ENCODE measurements around the gene LSM3.
"Not testable (repeated sequence)": the region's sequence is repeated elsewhere in the genome, so short reads cannot be mapped to it uniquely, and the experiment has no call there.

The LSM3 gene

GRCh38 chr3:14223595-14223994, 45.0 kb downstream of the LSM3 start:
- no peak for DNase-seq

DNA sequence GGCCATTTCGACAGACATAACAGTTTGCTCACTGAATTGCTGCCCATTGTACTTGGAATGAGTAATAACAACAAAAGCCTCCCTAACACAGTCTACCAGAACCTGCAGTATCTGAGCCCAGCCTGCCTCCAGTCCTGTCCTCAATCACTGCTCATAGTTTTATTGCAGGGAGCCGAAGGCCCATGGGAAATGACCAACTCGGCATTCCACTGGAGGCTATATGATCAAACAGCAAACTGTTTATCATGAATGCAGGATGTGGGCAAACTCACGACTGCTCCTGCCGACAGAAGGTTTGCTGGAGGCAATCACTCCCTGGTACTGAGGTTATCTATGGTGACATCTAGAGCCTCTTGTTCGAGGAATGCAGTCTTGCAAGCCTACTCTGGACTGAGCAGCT, 46.3 kb downstream of the LSM3 start:
- no peak for DNase-seq

DNA sequence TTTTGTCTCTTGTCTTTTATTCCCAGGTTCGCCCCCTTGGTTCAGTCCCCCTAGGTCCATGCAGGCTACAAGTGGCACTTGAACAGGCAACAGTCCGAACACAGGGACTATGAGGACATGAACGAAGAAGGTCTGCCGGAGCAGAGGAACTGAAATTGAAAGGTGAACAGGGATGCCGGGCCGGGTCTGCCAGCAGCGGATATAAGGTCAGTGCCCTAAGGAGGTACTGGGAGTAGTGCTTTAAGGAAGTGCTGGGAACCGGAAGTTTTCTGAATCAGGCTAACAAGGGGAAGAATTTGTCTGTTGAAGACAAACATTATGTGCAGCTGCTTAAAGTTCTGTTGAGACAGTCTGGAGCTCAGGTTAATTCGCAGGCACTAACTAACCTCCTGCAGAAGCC, 46.8 kb downstream of the LSM3 start:
- no peak for DNase-seq

GRCh38 chr3:14226351-14226750, 47.7 kb downstream of the LSM3 start:
- DNase-seq: not testable (repeated sequence)

DNA sequence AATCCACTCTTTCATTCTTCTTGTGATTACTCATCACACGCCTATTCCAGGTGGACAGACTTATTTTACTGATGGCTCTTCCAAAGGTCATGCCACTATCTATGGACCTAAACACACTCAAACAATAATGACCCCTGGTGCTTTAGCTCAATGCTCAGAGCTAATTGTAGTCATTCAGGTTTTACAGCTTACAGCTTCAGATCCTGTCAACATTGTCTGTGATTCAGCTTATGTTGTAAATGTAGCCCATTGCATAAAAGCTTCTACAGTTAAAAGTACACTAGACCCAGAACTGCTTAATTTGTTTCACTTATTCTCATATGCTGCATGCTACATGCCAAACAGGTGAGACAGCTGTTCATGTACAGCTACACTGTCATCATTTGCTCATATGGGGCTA, 49.2 kb downstream of the LSM3 start:
- no peak for DNase-seq

DNA sequence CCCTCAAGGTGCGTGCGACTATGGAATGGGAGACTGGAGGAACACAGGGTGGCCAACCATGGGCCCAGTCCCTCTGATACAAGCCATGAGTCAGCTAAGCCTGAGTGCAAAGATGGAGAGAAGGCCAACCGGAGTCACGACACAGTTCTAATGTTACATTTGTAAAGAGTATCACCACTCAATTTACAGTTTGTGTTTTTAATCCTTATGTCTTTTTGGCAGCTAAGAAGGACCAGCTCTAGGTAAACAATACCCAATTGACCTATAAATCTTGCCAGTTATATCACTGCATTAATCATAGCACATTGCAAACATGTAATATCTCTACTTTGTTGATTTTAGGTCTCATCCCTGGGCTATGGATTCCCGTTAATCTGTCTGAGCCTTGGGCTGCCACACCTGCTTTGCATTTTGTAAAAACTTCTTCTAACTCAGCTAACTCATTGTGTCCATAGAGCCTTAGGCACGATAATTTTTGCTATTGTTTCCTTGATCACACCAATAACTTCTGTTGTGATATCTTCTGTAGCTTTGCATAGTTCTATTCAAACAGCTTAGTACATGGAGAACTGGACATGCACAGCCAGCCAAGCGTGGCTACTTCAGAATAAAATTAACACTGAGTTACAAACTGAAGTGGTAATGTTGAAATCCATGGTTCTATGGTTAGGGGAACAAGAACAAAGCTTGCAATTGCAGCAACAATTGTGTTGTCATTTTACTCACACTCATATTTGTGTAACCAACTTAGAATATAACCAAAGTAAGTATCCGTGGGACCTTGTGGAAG, 50.3 kb downstream of the LSM3 start:
- DNase-seq: no peak

- not testable (repeated sequence) for DNase-seq
Observed at GRCh38 chr3:14229695-14230094, 51.1 kb downstream of the LSM3 start.

DNA sequence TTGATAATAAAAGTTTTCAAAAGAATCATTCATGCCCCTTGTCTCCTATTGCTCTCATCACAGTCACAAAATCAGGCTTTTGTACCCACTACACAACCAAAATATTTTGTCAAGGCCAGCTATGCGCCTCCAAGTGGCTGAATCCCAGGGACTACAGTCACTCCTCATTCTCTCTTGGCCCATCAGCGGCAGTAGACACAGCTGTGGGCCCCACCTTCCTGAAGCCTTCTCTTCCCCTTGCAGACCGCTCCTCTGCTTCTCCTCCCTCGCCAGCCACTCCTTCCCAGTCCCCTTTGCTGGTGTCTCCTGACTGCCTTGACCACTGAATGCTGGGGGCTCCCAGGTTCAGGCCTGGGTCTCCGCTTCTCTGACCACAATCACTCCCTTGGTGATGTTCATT, 52.1 kb downstream of the LSM3 start:
- no peak for DNase-seq

- DNase-seq: no peak
Observed at GRCh38 chr3:14231145-14231990, 52.8 kb downstream of the LSM3 start.

DNA sequence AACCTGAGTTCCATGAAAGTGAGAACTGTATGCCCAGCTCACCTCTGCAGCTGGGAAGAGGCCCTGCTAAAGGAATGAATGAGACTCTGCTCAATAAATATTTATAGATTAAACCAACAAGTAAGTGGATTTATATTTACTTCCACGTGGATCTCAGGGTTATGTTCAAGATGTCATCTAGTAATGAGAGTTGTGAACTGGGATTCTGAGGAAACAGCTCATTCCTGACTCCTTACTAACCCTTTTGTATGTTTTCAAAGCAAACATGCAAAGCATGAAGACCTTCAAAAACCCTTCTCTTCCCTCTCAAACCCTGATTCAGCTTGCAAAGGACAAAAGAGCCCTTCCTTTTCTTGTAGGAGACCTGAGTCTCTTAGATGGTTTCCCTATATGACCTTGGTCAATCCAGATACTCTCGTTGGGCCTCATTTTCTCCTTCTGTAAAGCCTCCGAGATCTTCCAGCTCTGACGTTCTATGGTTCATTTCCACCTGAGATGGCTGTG, 53.4 kb downstream of the LSM3 start:
- DNase-seq: no peak

DNA sequence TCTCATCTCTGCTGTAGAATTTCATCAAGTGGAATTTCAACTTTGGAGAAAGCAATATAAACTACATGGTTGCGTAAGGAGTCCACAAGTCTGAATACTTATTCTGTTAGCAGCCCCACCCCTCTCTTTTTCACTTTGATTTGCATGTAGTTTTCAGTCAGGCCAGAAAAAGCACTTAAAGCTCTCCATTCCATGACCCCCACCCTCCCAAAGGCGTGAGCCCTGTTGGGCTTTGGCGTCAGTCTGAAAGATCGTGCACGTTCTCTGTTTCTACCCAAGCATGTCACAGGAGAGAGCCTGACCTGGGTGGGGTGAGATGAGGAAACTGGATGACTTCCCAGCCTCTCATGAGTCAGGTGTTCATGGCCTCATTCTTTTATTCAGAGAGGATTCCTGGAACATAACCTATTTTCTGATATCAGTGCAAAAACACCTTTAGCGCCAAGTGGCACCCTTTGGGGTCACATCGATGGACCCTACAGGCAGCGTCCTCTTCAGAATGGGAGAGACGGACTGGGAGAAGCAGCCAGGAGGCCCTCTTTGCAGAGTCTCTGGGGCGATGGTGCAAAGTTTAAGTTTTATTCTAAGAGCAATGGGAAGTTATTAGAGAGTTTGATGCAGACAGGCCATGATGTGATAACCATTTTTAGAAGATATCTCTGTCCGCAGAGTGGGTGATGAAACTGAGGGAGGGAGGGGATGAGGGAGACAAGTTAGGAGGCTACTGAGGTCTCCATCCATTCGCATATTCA, 55.8 kb downstream of the LSM3 start:
- DNase-seq: no peak

DNA sequence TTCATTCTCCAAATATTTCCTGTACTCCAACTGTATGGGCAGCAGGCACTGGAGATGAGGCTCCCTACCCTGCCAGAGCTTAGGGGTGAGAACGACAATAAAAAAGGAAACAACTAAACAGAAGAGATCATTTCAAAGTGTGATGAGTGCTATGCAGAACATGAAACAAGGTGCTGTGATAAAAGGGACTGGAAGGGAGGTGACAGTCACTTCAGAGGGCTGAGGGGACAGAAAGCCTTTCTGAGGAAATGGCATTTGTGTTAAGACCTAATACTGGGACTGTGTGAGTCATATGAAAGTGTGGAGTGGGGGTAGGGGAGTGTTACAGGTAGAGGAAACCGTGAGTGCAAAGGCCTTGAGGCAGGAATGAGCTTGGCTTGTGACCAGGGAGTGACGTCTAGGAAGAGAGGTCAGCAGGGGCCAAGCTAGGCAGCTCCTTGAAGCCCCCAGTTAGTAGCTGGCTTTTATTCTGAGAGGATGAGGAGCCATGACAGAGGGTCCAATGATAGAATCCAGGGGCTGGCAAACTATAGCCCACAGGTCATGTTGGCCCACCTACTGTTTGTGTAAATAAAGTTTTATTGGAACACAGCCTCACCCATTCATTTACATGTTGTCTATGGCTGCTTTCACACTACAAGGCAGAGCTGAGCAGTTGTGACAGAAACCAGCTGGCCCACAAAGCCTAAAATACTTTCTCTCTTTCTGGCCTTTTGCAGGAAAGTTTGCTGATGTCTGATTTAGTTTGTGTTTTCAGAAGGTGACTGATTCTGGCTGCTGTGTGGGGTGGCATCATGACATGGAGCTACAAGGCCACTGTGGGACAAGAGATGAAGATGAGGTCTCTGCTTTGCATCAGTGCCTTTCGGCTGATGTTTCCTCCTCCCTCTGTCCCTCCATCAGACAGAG, 56.6 kb downstream of the LSM3 start:
- DNase-seq: no peak

- no peak for DNase-seq
Observed at GRCh38 chr3:14235912-14236295, 57.3 kb downstream of the LSM3 start.

- no peak for DNase-seq
Observed at GRCh38 chr3:14236902-14237301, 58.3 kb downstream of the LSM3 start.

- no peak for DNase-seq
Observed at GRCh38 chr3:14237457-14237856, 58.8 kb downstream of the LSM3 start.

- no peak for DNase-seq
Observed at GRCh38 chr3:14238356-14238755, 59.7 kb downstream of the LSM3 start.

DNA sequence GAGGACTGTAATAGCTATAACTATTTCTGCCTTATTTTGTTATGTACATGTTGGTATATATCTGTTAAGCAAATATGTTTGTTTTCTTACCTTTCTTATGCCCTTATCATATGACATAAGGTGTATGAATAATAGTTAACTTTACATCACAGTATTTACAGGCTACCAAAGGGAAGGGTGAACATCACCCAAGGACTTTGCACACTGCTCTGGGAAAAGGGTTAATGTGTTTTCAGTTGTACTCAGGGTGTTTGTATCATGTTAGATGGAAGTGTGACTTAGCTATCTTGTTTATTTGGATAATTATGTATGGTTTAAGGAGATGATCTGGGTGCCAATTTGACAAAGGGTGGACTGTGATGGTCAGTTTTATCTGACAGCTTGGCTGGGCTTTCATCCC, 60.3 kb downstream of the LSM3 start:
- DNase-seq: no peak

DNA sequence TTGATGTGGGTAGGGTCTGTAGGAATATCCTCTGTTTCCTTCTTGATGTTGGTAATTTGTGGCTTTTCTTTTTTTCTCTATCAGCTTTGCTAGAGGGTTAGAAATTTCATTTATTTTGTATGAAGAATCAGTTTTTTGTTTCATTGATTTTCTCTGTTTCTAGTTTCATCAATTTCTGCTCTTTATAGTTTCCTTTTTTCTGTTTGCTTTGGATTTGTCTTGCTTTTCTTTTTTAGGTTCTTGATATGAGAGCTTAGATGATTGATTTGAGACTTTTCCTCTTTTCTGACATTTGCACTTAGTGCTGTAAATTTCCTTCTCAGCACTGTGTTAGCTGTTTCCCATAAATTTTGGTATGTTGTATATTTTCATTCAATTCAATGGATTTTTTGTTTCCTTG, 61.3 kb downstream of the LSM3 start:
- DNase-seq: no peak

GRCh38 chr3:14240366-14240765, 61.7 kb downstream of the LSM3 start:
- DNase-seq: no peak

DNA sequence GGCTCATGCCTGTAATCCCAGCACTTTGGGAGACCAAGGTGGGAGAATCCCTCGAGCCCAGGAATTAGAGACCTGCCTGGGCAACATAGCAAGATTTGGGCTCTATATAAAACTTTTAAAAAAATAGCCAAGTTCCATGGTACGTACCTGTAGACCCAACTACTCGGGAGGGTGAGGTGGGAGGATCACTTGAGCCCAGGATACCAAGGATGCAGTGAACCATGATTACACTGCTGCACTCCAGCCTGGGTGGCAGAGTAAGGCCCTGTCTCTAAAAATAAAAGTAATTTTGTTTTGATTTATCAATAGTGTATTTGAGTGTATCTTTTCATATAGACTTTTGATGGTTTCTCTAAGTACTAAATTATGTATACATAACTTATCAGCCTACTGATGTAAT, 63.1 kb downstream of the LSM3 start:
- DNase-seq: no peak

DNA sequence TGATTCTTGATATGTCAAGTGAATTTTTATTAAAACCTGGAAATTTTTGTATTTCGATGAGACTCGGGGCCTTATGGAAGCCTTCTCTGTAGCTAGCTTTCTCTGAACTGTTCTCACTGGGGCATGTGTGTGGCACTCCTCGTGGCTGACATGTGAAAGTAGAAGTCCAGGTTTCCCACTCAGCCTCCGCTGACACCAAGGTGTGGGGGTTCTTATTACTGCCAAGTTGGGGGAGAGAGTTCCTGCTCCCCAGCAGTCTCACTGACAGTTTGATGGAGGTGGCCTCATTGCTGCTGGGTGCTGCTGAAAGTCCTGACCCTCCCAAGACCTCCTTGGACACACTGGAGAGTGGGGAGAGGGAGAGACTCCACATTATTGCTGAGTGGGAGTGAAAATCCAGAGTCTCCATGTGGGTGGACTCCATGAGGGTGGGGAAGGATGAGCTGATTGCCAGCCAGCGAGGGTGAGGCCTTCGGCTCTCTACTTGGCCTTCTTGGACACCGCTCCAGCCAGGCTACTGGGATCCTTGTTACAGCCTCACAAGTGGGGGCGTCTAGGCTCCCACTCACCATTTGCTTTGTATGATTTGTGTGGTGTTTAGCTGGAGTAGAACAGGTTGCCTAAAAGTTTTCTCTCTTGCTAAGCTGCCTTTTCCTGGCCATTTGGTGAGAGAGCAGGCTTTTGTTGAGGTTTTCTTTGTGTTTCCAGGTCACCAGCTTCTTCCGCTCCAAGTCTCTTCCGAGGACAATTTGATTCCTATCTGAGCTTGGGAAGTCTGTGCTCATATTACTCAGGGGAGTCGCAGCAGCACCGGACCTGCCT, 64.1 kb downstream of the LSM3 start:
- no peak for DNase-seq
